Calu3 (cell line): ENCODE results near the gene CRYBG1. TPM values are rescaled to one million over a fixed set of nuclear protein-coding genes. Genes with fewer than 3 reads are reported as not detected.

Experiments
- BruUV-seq: library from RNA; stranded (reverse); fragments of 400-500 nt; replicated peaks from 2 replicates; lab custom pipeline; 2021; lab: Mats Ljungman, UMichigan
- CTCF ChIA-PET: fragments of 300-600 bp; sonication (Branson Sonifier 250); formaldehyde crosslinking; loops from one replicate; lab custom pipeline; 2022; ENCODE audit warnings: antibody characterized with exemption; lab: Charles Lee
- DNase-seq: peaks from one replicate; pipeline ENCODE4 v3.0.0; 2022
- H3K27ac Mint-ChIP-seq: one replicate; pipeline ENCODE4 v1.8.0; 2022; ENCODE audit warnings: mixed read lengths; ENCODE audit not compliant: unreplicated experiment
- H3K27me3 Mint-ChIP-seq: one replicate; pipeline ENCODE4 v1.8.0; 2022; ENCODE audit warnings: mixed read lengths; ENCODE audit not compliant: unreplicated experiment
- H3K36me3 Mint-ChIP-seq: one replicate; pipeline ENCODE4 v1.8.0; 2022; ENCODE audit warnings: mild to moderate bottlenecking, moderate library complexity, mixed read lengths; ENCODE audit not compliant: insufficient read depth, unreplicated experiment
- H3K4me1 Mint-ChIP-seq: one replicate; pipeline ENCODE4 v1.8.0; 2022; ENCODE audit warnings: mild to moderate bottlenecking, low read depth, mixed read lengths; ENCODE audit not compliant: unreplicated experiment
- H3K4me3 Mint-ChIP-seq: one replicate; pipeline ENCODE4 v1.8.0; 2022; ENCODE audit warnings: mild to moderate bottlenecking, low read depth, moderate library complexity, mixed read lengths; ENCODE audit not compliant: unreplicated experiment
- H3K9me3 Mint-ChIP-seq: one replicate; pipeline ENCODE4 v1.8.0; 2022; ENCODE audit warnings: low read depth, mixed read lengths; ENCODE audit not compliant: unreplicated experiment
- CTCF ChIP-seq: fragments of 200-600 bp; IDR thresholded peaks from one replicate; pipeline ENCODE4 v1.8.0; 2022; ENCODE audit warnings: antibody characterized with exemption; ENCODE audit not compliant: unreplicated experiment
- intact Hi-C: fragments of 100-400 bp; cut with micrococcal nuclease; formaldehyde crosslinking; loops from one replicate; pipeline ENCODE4 v1.10.0; 2022; ENCODE audit not compliant: unreplicated experiment
- total RNA-seq: library from RNA; stranded (reverse); gene quantifications from 2 replicates; pipeline ENCODE4 v1.2.3, GENCODE V29; 2022

Gene CRYBG1
- total RNA-seq, 1 experiment from 2014 or later: 40.7 TPM

GRCh38 chr6:106460481-106460880, 100.0 kb downstream of the CRYBG1 start:
- intact Hi-C loops: no loop called here
- no peak overlapping the region for H3K4me3 Mint-ChIP-seq
- no peak overlapping the region for H3K27ac Mint-ChIP-seq
- DNase-seq: no peak
- BruUV-seq: no TSS peak
- CTCF ChIA-PET: no interaction called here
- H3K27me3 Mint-ChIP-seq: no peaks in the 10 kb centered on the region
- TF ChIP-seq CTCF: no peak
- H3K36me3 Mint-ChIP-seq: no peaks in the 10 kb centered on the region
- H3K9me3 Mint-ChIP-seq: no peaks in the 10 kb centered on the region
- peaks cover 23% of the 10 kb centered on the region for H3K4me1 Mint-ChIP-seq

GRCh38 chr6:106461084-106461483, 100.6 kb downstream of the CRYBG1 start:
- intact Hi-C loops: no loop called here
- Mint-ChIP-seq H3K27ac (no peak overlapping the region), H3K27me3 (no peaks in the 10 kb centered on the region), H3K4me1 (peaks cover 23% of the 10 kb centered on the region), H3K9me3 (no peaks in the 10 kb centered on the region), H3K4me3 (no peak overlapping the region), H3K36me3 (no peaks in the 10 kb centered on the region)
- no peak for DNase-seq
- no peak for TF ChIP-seq CTCF
- BruUV-seq: no TSS peak
- CTCF ChIA-PET: interaction anchor here (1.0 kb wide), 1 partner anchor 9 kb away, joined by 3 read pairs; no protein-coding TSS in a partner anchor

- Mint-ChIP-seq H3K27me3 (no peaks in the 10 kb centered on the region), H3K36me3 (no peaks in the 10 kb centered on the region), H3K4me1 (peaks cover 6% of the 10 kb centered on the region), H3K9me3 (no peaks in the 10 kb centered on the region), H3K4me3 (no peak overlapping the region), H3K27ac (no peak overlapping the region)
- no peak for TF ChIP-seq CTCF
- no peak for DNase-seq
- intact Hi-C loops: no loop called here
- no TSS peak for BruUV-seq
- CTCF ChIA-PET: interaction anchor here (0.5 to 0.7 kb wide), 2 partner anchors 9 to 128 kb away, joined by 3 read pairs; no protein-coding TSS in a partner anchor
Observed at GRCh38 chr6:106462923-106463557, 102.5 kb downstream of the CRYBG1 start.

- Mint-ChIP-seq H3K36me3 (no peaks in the 10 kb centered on the region), H3K27me3 (no peaks in the 10 kb centered on the region), H3K4me1 (no peaks in the 10 kb centered on the region), H3K4me3 (no peak overlapping the region), H3K27ac (no peak overlapping the region), H3K9me3 (no peaks in the 10 kb centered on the region)
- intact Hi-C loops: no loop called here
- no peak for TF ChIP-seq CTCF
- BruUV-seq: no TSS peak
- CTCF ChIA-PET: interaction anchor here (1.1 kb wide), 1 partner anchor 14 kb away, joined by 3 read pairs; no protein-coding TSS in a partner anchor
- no peak for DNase-seq
Observed at GRCh38 chr6:106466211-106466610, 105.7 kb downstream of the CRYBG1 start.
